CD4-positive, alpha-beta T cell (primary cell): Measurements from ENCODE around the gene LPP. TPM values are rescaled to one million over a fixed set of nuclear protein-coding genes. Genes with fewer than 3 reads are reported as not detected.
A peak's percentile ranks its signal among the peaks of the same experiment; 100 is the strongest.

Source experiments
- ATAC-seq: fragments of 200-7000 bp; cut with Tn5 transposase; one replicate; pipeline ENCODE4 v1.10.0; 2022; ENCODE audit warnings: mild to moderate bottlenecking; ENCODE audit not compliant: poor library complexity
- CTCF ChIA-PET: fragments of 350-600 bp; sonication (Branson Sonifier 250); formaldehyde crosslinking; loops from one replicate; lab custom pipeline; 2021; ENCODE audit warnings: antibody characterized with exemption, inconsistent platforms; lab: Charles Lee
- POLR2A ChIA-PET: fragments of 350-600 bp; sonication (Branson Sonifier 250); formaldehyde crosslinking; loops from one replicate; lab custom pipeline; 2021; ENCODE audit warnings: antibody characterized with exemption, inconsistent platforms; lab: Charles Lee
- DNase-seq, 14 experiments: peaks; one replicate each; pipeline ENCODE4 v3.0.0-alpha.2; 2013 to 2020; ENCODE audit warnings: mixed read lengths in 2 of 14
- H3K27ac ChIP-seq, 2 donors: one replicate each; pipeline versions ENCODE4 v1.5.1 to v1.7.0; 2013; ENCODE audit warnings: low read length in 2 of 2, low read depth in 1 of 2, mild to moderate bottlenecking in 1 of 2
- H3K27me3 ChIP-seq, 2 experiments: 1 replicate in 1 of 2; 2 replicates in 1 of 2; pipeline versions ENCODE4 v1.6.1 to v1.7.0; 2013; ENCODE audit warnings: low read length in 2 of 2, control low read depth in 1 of 2, mild to moderate bottlenecking in 1 of 2, moderate library complexity in 1 of 2; ENCODE audit not compliant: insufficient read depth in 2 of 2, control insufficient read depth in 1 of 2
- H3K36me3 ChIP-seq: one replicate; pipeline ENCODE4 v1.6.1; 2013; ENCODE audit warnings: low read length, control low read depth; ENCODE audit not compliant: insufficient read depth
- H3K4me1 ChIP-seq: one replicate; pipeline ENCODE4 v1.6.1; 2013; ENCODE audit warnings: low read length, control low read depth; ENCODE audit not compliant: insufficient read depth
- H3K4me3 ChIP-seq: one replicate; pipeline ENCODE4 v1.5.1; 2013; ENCODE audit warnings: mild to moderate bottlenecking, low read length, moderate library complexity
- H3K9me3 ChIP-seq, 2 experiments: 1 replicate in 1 of 2; 2 replicates in 1 of 2; pipeline versions ENCODE4 v1.6.1 to v1.7.0; 2013; ENCODE audit warnings: low read length in 2 of 2, mild to moderate bottlenecking in 2 of 2, control low read depth in 1 of 2, moderate library complexity in 1 of 2; ENCODE audit not compliant: control insufficient read depth in 1 of 2, insufficient read depth in 1 of 2
- H3K27ac Mint-ChIP-seq: one replicate; pipeline ENCODE4 v1.8.0; 2020; ENCODE audit warnings: mixed read lengths
- H3K27me3 Mint-ChIP-seq: one replicate; pipeline ENCODE4 v1.8.0; 2021; ENCODE audit warnings: mixed read lengths
- H3K36me3 Mint-ChIP-seq: one replicate; pipeline ENCODE4 v1.8.0; 2021; ENCODE audit warnings: low read depth, mixed read lengths
- H3K4me1 Mint-ChIP-seq: one replicate; pipeline ENCODE4 v1.8.0; 2021; ENCODE audit warnings: low read depth, mixed read lengths
- H3K4me3 Mint-ChIP-seq: one replicate; pipeline ENCODE4 v1.8.0; 2020; ENCODE audit warnings: mild to moderate bottlenecking, mixed read lengths
- H3K9me3 Mint-ChIP-seq: one replicate; pipeline ENCODE4 v1.8.0; 2020; ENCODE audit warnings: mixed read lengths
- CTCF ChIP-seq: fragments of 200-600 bp; IDR thresholded peaks from one replicate; pipeline ENCODE4 v1.8.0; 2022; ENCODE audit warnings: antibody characterized with exemption, mild to moderate bottlenecking
- intact Hi-C, 2 experiments: fragments of 100-400 bp; cut with DNase I in 1 of 2; cut with micrococcal nuclease in 1 of 2; formaldehyde crosslinking; loops; one replicate each; pipeline versions ENCODE4 v1.15.1 to v1.9.0; 2023 to 2025; cut with DNase I, micrococcal nuclease
- total RNA-seq, 174 experiments: library from RNA in 2 of 174; stranded (reverse) in 2 of 174; gene quantifications; one replicate each; pipeline ENCODE4 v1.2.3 and lab custom pipeline; 2021 to 2026

Gene LPP
- total RNA-seq, 2 experiments from 2014 or later: 45.6 to 45.9 TPM

GRCh38 chr3:188397766-188398705, 244.1 kb downstream of the LPP start:
- no peaks in the 10 kb centered on the region for H3K27me3 ChIP-seq
- H3K4me1 Mint-ChIP-seq: peaks cover 47% of the 10 kb centered on the region
- ChIA-PET CTCF (no interaction called here), POLR2A (interaction anchor here (1.1 kb wide), 1 partner anchor 15 kb away, joined by 3 read pairs; no protein-coding TSS in a partner anchor)
- no peaks in the 10 kb centered on the region for H3K9me3 Mint-ChIP-seq
- H3K36me3 ChIP-seq: no peaks in the 10 kb centered on the region
- H3K27me3 Mint-ChIP-seq: no peaks in the 10 kb centered on the region
- H3K4me3 Mint-ChIP-seq: peak overlapping the region; percentile 26
- peak overlapping the region; percentile 6 for H3K27ac Mint-ChIP-seq
- intact Hi-C loops: no loop called here
- H3K36me3 Mint-ChIP-seq: no peaks in the 10 kb centered on the region
- DNase-seq: no peak
- TF ChIP-seq CTCF: no peak
- peak overlapping the region; percentile 27 for H3K4me3 ChIP-seq
- H3K27ac ChIP-seq: no peak overlapping the region
- H3K9me3 ChIP-seq: no peaks in the 10 kb centered on the region
- no peak for ATAC-seq
- H3K4me1 ChIP-seq: peaks cover 5% of the 10 kb centered on the region

- Histone ChIP-seq H3K27me3 (no peaks in the 10 kb centered on the region), H3K27ac (no peak overlapping the region), H3K4me1 (peaks cover 6% of the 10 kb centered on the region), H3K4me3 (no peak overlapping the region), H3K36me3 (no peaks in the 10 kb centered on the region), H3K9me3 (no peaks in the 10 kb centered on the region)
- no peak overlapping the region for H3K27ac Mint-ChIP-seq
- intact Hi-C loops: no loop called here
- DNase-seq: peak in 3 of 14 experiments; percentile 22 to 36 (median 22)
- POLR2A ChIA-PET: interaction anchor here (0.7 to 0.9 kb wide), 2 partner anchors 14 to 655 kb away, joined by 3 read pairs; partner anchors contain the start of gene BCL6
- peaks cover under 1% of the 10 kb centered on the region for H3K36me3 Mint-ChIP-seq
- H3K4me3 Mint-ChIP-seq: no peak overlapping the region
- H3K27me3 Mint-ChIP-seq: no peaks in the 10 kb centered on the region
- no peak for ATAC-seq
- no peak for TF ChIP-seq CTCF
- CTCF ChIA-PET: interaction anchor here (0.5 kb wide), 1 partner anchor 1455 kb away, joined by 3 read pairs; no protein-coding TSS in a partner anchor
- peaks cover 47% of the 10 kb centered on the region for H3K4me1 Mint-ChIP-seq
- H3K9me3 Mint-ChIP-seq: no peaks in the 10 kb centered on the region
Measured at GRCh38 chr3:188400494-188401243, 246.7 kb downstream of the LPP start.

GRCh38 chr3:188401244-188401993, 247.5 kb downstream of the LPP start:
- ChIA-PET POLR2A (interaction anchor here (0.7 to 0.9 kb wide), 2 partner anchors 14 to 656 kb away, joined by 3 read pairs; partner anchors contain the start of gene BCL6), CTCF (interaction anchor here (0.5 kb wide), 1 partner anchor 1456 kb away, joined by 3 read pairs; no protein-coding TSS in a partner anchor)
- Histone ChIP-seq H3K27me3 (no peaks in the 10 kb centered on the region), H3K27ac (no peak overlapping the region), H3K36me3 (no peaks in the 10 kb centered on the region), H3K9me3 (no peaks in the 10 kb centered on the region), H3K4me3 (no peak overlapping the region), H3K4me1 (peaks cover 6% of the 10 kb centered on the region)
- no peak overlapping the region for H3K4me3 Mint-ChIP-seq
- H3K9me3 Mint-ChIP-seq: no peaks in the 10 kb centered on the region
- no peak overlapping the region for H3K27ac Mint-ChIP-seq
- intact Hi-C loops: no loop called here
- no peak for TF ChIP-seq CTCF
- H3K4me1 Mint-ChIP-seq: peaks cover 45% of the 10 kb centered on the region
- peaks cover 8% of the 10 kb centered on the region for H3K36me3 Mint-ChIP-seq
- ATAC-seq (no peak), DNase-seq (no peak)
- H3K27me3 Mint-ChIP-seq: no peaks in the 10 kb centered on the region
